HG03575 (cell line): ENCODE data around the gene UBE2U.
"Not testable (repeated sequence)": the region's sequence is repeated elsewhere in the genome, so short reads cannot be mapped to it uniquely, and the experiment has no call there.

Source experiments
- ATAC-seq: cut with Tn5 transposase; IDR thresholded peaks from one replicate; pipeline ENCODE4 v1.9.1; 2021; ENCODE audit not compliant: unreplicated experiment, insufficient number of reproducible peaks, low FRiP score; ENCODE audit errors: extremely low read depth

The UBE2U gene

DNA sequence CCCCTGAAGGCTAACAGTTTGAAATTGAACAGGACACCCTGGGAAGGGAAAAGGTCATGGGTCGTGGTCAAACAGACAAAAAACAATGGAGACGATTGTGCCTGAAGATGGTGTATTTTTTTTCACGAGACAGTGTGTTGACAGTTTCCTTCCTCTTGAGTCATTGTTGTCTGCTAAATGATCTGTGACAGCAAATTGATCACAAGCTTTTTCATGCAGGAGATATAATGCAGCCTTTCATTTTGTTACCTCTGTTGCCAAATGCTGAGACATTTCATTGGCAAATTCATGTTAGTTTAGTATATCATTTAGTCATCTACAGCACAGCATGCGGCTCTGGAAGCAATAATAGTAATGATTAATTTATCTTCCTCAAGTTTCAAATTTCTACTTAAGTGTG, 27.7 kb downstream of the UBE2U start:
- ATAC-seq: no peak

DNA sequence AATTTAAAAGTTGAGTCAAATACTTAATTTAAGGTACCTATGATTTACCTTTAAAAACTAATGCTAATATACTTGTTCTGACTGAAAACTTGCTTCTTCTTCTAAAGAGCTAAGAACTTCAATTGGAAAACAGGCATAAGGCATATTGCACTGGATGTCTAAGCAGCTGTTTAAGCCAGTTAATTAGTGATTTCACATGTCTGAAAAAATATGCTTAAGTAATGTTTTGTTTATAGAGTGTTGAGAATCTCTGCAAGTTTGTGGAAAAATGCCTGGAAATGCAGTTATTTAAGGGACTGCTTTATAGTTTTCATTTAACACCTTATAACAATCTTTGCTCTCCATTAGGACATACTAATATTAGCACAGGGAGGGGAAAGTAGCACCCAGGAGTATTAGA, 28.2 kb downstream of the UBE2U start:
- ATAC-seq: no peak

DNA sequence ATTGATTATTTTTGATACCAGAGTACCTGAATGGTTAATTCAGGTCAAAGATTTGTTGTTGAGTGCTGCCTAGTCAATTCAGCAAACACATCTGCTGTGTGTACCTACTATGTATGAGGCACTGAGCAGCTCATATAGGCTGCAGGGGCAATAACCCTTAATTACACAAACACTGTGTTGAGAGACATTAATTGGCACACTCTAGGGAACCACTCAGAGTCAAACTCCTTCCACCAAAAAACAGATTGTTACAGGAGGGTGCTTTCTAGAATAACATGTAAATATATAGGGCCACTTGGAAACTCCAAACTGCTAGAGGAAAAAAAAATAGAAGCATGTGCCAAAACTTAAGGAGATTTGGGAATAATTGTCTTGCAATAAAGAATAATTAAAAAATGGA, 31.3 kb downstream of the UBE2U start:
- ATAC-seq: no peak

- ATAC-seq: no peak
Measured at GRCh38 chr1:64235181-64235580, 31.8 kb downstream of the UBE2U start.

- ATAC-seq: no peak
Measured at GRCh38 chr1:64235910-64236309, 32.5 kb downstream of the UBE2U start.

DNA sequence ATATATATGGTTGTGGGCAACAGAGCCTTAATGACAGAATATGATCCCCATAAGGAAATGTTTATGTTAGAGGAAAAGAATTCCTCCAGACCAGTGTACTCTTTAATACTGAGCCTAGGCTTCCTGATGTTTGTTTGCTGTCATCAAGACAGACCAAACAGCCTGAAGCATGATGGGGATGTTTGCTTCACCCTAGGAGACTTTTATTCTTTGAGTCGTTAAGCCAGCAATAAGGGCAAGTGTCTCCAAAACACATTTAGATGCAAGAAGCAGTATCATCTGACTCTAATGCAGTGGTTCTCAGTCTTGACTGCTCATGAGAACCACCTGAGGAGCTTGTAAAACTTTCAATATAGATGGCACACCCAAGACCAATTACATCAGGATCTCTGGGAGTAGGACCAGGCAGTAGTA, 33.1 kb downstream of the UBE2U start:
- ATAC-seq: no peak

GRCh38 chr1:64239519-64239918, 36.1 kb downstream of the UBE2U start:
- not testable (repeated sequence) for ATAC-seq

DNA sequence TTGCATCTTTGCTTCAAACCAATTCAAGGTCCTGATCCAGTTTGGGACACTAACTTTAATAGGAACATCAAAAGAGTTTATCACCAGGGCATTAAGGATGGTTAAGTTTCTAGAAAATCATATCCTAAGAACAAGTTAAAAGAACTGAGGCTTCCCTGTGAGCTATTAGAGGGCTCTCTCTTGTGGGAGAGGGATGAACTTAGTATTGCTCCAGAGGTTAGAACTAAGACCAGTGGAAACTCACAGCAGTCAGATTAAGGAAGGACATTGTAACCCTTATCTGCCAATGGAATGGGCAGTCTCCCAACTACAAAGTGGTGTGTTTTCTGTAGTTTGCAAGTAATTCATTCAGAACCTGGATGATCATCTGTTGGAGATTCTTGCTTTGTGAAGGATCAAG, 36.8 kb downstream of the UBE2U start:
- ATAC-seq: no peak

GRCh38 chr1:64241069-64241468, 37.6 kb downstream of the UBE2U start:
- no peak for ATAC-seq

DNA sequence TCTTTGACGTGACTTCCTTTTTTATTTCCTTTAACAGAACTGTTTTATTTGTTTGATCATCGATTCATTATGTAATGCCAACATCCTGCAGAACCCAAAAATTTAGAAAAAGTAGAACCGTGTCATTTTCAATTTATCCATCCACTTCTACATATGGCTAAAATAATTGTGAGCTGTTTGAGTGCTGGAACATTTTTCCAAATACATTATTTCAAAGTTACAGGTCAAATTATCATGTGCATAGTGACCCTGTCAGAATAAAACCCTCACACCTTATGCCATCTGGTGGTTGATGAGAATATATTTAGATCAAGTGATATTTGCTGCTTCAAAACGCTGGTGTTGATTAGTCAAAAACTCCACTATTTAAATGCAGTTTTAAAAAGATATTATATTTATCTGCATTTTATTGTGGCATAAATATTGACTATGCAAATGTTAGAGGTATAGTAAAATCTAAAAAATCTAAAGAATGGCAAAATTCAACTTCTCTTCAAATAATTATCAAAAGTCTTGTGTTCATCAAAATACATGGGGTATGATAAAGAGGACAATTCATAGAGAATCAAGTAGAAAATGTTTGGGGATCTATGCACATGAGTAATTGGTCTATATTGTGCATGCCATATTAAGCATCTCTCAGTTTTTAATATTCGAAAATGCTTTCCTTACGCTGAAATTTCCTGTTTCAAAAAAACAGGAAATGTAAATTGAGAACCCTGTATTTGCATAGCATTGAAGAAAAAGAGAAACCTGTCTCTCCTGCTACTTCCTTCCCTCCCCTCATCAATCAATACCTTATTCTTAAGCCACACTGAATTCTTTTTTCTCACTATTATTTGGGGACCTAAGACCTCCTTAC, 39.7 kb downstream of the UBE2U start:
- ATAC-seq: no peak

DNA sequence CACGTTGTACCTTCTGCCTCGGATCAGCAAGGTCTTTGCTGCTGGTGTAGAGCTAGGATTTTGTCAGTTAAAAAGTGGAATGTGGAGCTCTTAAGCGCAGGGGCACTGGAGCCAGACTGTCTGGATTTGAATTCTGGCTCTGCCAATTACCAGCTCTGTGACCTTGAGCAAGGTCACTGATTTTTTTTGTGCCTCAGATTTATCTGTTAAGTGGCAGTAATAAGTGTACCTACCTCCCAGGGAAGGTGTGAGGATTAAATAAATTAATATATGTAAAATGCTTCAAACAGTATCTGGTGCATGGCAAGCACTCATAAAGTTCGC, 40.3 kb downstream of the UBE2U start:
- no peak for ATAC-seq

GRCh38 chr1:64245495-64245894, 42.1 kb downstream of the UBE2U start:
- ATAC-seq: no peak

DNA sequence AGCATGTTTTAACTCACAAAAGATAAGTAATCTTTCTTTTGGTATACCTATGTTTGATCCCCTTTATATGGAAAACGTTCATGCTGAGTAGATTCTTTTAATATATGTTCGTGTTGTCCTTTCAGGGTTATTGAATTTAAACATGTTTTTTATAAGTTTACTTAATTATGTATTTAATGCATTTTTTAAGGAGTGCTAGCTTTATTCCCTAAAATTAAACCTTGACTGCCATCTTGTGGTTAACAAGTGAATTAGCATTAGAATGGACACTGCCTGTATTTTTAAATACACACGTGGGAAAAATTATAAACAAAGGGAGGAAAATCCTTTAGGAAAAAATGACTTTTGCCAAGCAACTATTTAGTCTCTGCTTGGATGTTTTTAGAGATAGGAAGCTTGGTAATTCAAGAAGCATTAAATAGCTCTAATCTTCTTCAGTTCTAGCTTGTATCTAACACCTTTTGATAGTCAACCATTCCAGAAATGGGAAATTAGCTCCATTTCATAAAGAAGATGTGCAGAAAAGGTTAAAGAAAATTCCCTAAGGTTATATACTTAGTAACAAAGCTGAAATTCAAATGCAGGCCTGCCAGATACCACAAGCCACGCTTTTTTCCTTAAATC, 43.0 kb downstream of the UBE2U start:
- ATAC-seq: no peak

DNA sequence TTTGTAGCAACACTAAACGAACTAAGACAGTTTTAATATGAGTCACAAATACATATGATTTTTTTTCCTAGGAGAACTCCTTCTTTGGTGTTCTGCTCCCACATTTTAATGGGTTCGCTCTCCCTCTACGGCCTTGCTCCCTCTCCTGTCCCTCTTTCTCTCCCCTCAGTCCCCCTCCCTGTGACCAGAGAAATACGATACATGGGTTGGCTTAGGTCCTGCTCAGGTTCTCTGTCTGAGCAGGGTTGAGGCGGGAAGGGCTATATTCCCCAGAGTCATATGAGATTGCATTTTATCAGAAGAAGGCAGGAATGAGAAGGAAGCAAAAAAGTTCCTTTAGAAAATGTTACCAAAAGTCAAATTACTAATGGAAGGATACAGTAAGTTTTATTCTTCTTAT, 44.6 kb downstream of the UBE2U start:
- ATAC-seq: no peak

- not testable (repeated sequence) for ATAC-seq
Measured at GRCh38 chr1:64250472-64250871, 47.0 kb downstream of the UBE2U start.

DNA sequence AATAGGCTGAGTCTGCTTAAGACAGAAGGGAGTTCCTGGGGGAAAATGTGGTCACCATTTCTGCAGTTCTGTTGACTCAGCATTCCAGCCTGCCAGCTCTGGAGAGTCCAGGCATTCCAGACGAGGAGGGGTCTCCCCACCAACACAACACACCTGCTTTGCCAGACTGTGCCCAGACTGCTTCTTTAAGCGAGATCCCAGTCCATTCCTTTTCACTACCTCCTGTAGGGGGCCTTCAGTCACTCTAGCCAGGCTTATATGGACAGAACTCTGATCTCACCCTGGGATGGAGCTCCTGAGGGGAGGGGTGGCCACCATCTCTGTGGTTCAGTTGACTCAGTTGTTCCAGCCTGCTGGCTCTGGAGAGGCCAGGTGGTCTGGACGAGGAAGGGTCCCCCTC, 48.5 kb downstream of the UBE2U start:
- ATAC-seq: no peak

DNA sequence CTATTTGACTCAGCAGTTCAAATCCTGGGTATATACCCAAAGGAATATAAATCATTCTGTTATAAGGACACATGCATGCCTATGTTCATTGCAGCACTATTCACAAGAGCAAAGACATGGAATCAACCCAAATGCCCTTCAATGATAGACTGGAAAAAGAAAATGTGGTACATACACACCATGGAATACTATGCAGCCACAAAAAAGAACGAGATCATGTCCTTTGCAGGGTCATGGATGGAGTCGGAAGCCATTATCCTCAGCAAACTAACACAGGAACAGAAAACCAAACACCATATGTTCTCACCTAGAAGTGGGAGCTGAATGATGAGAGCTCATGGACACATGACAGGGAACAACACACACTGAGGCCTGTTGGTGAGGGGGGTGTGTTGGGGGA, 53.8 kb downstream of the UBE2U start:
- ATAC-seq: not testable (repeated sequence)

DNA sequence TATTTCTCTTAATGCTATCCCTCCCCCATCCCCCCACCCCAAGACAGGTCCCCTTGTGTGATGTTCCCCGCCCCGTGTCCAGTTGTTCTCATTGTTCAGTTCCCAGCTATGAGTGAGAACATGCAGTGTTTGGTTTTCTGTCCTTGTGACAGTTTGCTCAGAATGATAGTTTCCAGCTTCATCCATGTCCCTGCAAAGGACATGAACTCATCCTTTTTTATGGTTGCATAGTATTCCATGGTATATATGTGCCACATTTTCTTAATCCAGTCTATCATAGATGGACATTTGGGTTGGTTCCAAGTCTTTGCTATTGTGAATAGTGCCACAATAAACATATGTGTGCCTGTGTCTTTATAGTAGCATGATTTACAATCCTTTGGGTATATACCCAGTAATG, 55.0 kb downstream of the UBE2U start:
- not testable (repeated sequence) for ATAC-seq

GRCh38 chr1:64263335-64263734, 59.9 kb downstream of the UBE2U start:
- no peak for ATAC-seq

GRCh38 chr1:64263856-64264255, 60.4 kb downstream of the UBE2U start:
- ATAC-seq: no peak

GRCh38 chr1:64265141-64265540, 61.7 kb downstream of the UBE2U start:
- ATAC-seq: no peak
